ENCODE data around the gene SUPT3H.
A peak's percentile ranks its signal among the peaks of the same experiment; 100 is the strongest.
"Not testable (repeated sequence)": the region's sequence is repeated elsewhere in the genome, so short reads cannot be mapped to it uniquely, and the experiment has no call there.

Gene SUPT3H

GRCh38 chr6:45169815-45170214, 207.9 kb downstream of the SUPT3H start:
- no peak for DNase-seq

- DNase-seq = peak; percentile 37
Measured at GRCh38 chr6:45163952-45164766, 213.6 kb downstream of the SUPT3H start.

GRCh38 chr6:45160305-45160704, 217.4 kb downstream of the SUPT3H start:
- no peak for DNase-seq

- no peak for DNase-seq
Measured at GRCh38 chr6:45156075-45156474, 221.7 kb downstream of the SUPT3H start.

GRCh38 chr6:45155341-45155894, 222.3 kb downstream of the SUPT3H start:
- no peak for DNase-seq

- DNase-seq = no peak
Measured at GRCh38 chr6:45154679-45155078, 223.1 kb downstream of the SUPT3H start.

GRCh38 chr6:45148711-45149341, 228.9 kb downstream of the SUPT3H start:
- no peak for DNase-seq

- DNase-seq = no peak
Measured at GRCh38 chr6:45148278-45148677, 229.5 kb downstream of the SUPT3H start.

- DNase-seq = not testable (repeated sequence)
Measured at GRCh38 chr6:45145658-45146057, 232.1 kb downstream of the SUPT3H start.

GRCh38 chr6:45138765-45139164, 239.0 kb downstream of the SUPT3H start:
- DNase-seq = no peak

GRCh38 chr6:45136495-45136894, 241.2 kb downstream of the SUPT3H start:
- DNase-seq = no peak

GRCh38 chr6:45132658-45133294, 245.0 kb downstream of the SUPT3H start:
- no peak for DNase-seq

- DNase-seq = no peak
Measured at GRCh38 chr6:45132059-45132458, 245.7 kb downstream of the SUPT3H start.

GRCh38 chr6:45129051-45129450, 248.7 kb downstream of the SUPT3H start:
- no peak for DNase-seq

- DNase-seq = no peak
Measured at GRCh38 chr6:45127185-45127584, 250.5 kb downstream of the SUPT3H start.

GRCh38 chr6:45126033-45126432, 251.7 kb downstream of the SUPT3H start:
- no peak for DNase-seq

GRCh38 chr6:45123023-45123422, 254.7 kb downstream of the SUPT3H start:
- DNase-seq = no peak

- DNase-seq = no peak
Measured at GRCh38 chr6:45118754-45119153, 259.0 kb downstream of the SUPT3H start.

GRCh38 chr6:45116714-45117410, 260.9 kb downstream of the SUPT3H start:
- no peak for DNase-seq

- DNase-seq = no peak
Measured at GRCh38 chr6:45115696-45116095, 262.0 kb downstream of the SUPT3H start.

GRCh38 chr6:45112711-45113110, 265.0 kb downstream of the SUPT3H start:
- no peak for DNase-seq

- no peak for DNase-seq
Measured at GRCh38 chr6:45109551-45109950, 268.2 kb downstream of the SUPT3H start.
